ENCODE results near the gene DCLK1.

Gene DCLK1

GRCh38 chr13:35770756-35771297, 360.4 kb downstream of the DCLK1 start:
- DNase-seq = no peak

GRCh38 chr13:35769812-35770211, 361.4 kb downstream of the DCLK1 start:
- no peak for DNase-seq

DNA sequence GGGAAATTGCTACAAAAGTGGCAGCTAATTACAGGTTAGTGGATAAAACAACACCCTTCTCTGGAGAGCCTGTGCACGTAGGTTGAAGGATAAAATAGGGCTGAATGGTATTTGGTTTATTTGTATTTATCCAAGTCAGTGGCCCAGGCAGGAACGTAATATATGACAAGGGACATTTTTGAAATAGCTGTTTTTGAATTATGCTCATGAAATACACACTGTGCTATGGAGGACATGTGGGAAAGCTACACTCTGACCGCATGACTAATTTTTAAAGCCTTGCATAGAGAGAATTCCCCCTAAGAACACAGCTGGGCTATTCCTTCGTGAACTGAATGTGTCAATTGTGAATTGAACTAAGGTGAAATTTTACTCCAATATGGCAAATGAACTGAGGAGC, 362.6 kb downstream of the DCLK1 start:
- DNase-seq = no peak

DNA sequence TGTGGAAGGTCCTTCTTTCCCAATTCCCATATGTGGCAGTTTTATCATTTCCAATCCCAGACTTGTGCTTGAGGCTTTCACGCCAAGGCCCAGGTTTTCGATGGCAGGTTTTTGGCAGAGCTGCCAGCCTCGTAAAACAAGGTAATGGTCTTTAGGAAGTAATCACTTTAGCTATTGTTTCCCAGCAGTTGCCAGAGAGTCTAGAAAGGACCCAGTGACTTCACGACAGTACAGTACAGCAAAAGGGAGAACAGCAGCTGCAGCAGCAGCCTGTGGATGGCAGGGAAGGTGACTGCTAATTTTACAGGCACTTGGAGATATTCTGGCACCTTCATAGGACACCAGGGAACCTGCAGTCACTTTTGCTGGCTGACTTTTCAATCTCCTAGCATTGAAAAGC, 363.1 kb downstream of the DCLK1 start:
- DNase-seq = peak; percentile 68

GRCh38 chr13:35767256-35767976, 363.8 kb downstream of the DCLK1 start:
- DNase-seq = no peak

DNA sequence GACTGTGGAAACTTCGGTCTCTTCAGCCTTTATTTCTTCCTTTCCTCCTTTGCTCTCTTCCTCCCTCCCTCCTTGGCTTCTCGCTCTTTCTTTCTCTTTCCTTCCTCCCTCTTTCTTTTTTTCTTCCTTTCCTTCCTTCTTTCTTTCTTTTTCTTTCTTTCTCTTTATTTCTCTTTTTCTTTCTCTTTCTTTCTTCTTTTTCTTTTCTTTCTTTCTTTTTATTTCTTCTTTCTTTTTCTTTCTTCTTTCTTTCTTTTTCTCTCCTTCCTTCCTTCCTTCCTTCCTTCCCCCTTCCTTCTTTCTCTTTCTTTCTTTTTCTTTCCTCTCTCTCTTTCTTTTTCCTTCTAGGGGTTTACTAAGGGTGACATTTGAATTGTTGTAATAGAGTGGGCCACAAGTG, 364.5 kb downstream of the DCLK1 start:
- no peak for DNase-seq

DNA sequence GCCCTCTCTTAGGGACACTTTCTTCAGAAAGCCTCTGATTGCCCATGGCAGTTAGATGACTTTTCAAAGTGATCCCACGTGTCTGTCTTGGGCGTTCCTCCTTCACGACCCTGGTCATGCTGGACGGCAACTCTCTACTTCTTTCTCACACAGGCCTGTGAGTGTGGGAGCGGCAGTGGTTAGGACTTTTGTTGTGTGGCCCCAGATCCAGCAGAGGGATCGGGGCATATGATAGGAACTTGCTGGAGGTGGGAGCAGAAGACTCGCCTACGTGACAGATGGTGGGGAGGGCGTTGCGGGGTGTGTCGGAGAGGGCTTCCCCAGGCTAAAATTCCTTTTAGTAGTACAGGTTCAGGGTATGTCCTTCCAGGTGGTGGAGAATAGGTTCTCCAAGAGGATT, 365.2 kb downstream of the DCLK1 start:
- DNase-seq = no peak

- DNase-seq = no peak
Observed at GRCh38 chr13:35765366-35765765, 365.8 kb downstream of the DCLK1 start.

GRCh38 chr13:35764326-35765015, 366.7 kb downstream of the DCLK1 start:
- DNase-seq = no peak

DNA sequence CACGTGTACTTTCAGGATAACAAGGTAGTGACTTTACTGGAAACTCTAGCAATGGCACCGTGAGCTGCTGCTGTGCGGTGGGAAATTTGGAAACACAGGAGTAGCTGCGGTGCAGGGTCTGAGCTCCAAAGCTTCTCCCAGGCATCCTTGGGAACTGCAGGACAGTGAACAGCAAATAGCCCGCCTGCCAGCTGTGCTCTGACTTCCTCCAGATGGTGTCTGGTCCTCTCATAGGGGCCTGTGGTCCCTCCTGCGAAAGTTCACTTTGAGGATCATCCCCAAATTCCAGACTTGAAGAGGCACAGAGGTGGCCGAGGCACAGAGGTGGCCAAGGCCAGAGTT, 367.4 kb downstream of the DCLK1 start:
- no peak for DNase-seq

DNA sequence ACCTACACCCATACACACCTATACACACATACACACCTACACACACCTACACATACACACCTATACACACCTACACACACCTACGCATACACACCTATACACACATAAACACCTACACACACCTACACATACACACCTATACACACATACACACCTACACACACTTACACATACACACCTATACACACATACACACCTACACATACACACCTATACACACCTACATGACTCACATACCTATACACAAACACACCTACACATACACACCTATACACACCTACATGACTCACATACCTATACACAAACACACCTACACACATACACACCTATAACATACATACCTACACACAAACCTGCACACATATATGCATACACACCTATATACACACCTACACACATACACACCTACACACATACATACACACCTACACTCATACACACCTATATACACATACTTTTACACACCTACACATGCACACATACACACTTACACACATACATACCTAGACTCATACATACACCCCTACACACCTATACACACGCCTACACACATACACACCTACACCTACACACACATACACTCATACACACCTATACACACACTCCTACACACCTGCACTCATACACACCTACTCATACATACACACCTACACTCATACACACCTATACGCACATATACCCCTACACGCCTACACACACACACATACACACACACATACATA, 368.0 kb downstream of the DCLK1 start:
- DNase-seq = no peak

DNA sequence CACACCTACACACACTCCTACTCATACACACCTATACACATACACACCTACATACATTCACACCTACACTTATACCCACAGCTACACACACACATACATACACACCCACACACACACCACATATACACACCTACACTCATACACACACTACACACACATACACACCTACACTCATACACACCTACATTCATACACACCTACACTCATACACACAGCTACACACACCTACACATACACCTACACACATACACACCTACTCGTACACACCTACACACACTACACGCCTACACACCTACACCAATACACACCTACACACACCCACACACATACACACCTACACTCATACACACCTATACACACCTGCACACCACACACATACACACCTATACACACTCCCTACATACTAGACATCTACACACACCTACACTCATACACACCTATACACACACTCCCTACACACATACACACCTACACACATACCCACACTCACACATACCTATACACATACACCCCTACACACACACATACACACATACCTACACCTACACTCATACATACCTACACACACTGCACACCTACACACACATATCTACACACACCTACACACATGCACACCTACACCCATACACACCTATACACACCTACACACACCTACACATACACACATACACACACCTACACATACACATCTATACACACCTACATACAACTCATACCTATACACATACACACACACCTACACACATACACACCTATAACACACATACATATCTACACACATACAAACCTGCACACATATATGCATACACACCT, 369.5 kb downstream of the DCLK1 start:
- DNase-seq = no peak

GRCh38 chr13:35760735-35761281, 370.4 kb downstream of the DCLK1 start:
- no peak for DNase-seq

DNA sequence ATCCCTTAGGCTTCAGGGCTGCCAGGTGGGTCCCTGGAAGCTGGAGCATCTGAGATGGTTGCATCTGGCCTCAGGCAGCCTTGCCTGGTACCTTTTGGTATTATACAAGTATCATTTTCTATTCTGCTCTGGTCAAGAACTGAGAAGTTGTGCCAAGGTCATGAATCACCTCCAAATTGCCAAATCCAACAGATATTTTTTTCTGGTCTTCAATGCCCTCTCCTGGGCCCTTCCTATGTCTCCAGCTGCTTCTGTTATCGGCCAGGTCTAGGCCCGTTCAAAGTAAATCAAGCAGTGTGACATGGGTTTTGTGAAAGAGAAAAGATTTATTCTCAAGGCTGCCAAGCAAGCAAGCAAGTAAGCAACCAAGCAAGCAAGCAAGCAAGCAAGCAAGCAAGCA, 383.6 kb downstream of the DCLK1 start:
- DNase-seq = no peak

GRCh38 chr13:35744566-35745178, 386.5 kb downstream of the DCLK1 start:
- no peak for DNase-seq

DNA sequence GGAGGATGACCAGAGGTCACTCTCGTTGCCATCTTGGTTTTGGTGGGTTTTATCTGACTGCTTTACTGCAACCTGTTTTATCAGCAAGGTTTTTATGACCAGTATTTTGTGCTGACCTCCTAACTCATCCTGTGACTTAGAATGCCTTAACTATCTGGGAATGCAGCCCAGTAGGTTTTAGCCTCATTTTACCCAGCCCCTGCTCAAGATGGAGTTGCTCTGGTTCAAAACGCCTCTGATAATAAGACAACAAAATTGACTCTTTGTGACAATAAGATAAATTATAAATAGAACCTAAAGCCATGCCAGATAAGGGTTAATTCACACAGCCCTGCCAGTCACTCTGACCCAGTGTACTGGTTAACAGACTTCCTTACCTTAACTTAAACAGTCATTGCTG, 387.0 kb downstream of the DCLK1 start:
- DNase-seq = no peak

DNA sequence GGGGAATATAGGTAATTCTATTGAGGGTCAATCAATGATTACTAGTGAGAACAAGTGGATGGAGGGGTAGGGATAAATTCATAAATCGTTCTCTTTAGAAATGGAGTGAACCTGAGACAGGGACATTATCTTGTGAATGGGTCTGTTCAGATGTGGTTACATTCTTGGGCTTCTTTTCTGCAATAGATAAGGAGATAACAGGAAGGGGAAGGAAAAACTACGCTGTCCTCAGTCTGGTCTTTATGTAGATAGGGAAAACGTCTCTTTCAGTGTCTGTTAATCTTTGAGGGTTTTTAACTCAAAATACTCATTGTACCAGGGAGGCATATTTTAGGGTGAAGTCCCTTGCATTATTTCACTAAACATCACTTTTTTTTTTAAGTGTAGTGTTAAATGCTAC, 388.0 kb downstream of the DCLK1 start:
- DNase-seq = no peak

DNA sequence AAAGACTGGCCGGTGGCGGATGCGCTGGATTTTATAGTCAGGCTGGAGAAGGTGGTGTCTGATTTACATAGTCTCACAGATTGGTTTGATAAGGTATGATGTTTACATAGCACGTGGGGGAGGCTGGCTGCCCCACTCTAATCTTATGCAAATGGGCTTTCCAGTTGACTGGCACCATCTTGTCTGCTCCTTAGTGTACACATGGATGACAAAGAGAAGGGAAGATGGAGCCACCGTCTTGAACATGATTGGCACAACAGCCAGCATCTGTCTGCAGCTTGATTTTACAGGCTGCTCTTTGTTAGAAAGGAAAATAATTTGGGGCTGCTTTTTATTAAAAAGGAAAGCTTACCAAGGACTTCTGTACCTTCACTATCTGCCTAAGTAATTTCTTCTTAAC, 389.5 kb downstream of the DCLK1 start:
- no peak for DNase-seq

DNA sequence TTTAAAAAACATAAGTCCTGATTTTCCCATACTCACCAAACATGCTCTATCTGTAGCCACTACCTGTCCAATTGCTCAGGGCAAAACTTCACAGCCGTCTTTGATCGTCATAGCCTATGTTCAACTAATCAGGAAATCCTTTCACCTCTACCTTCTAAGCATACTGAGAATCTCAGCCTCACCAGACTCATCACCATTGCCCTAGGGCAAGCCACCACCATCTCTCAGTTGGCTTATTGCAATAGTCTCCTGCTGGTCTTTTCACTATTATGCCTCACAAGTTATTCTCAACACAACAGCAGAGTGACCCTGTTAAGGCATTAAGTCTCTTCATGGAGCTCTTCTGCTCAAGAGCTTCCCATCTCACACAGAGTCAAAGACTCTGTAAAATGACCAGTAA, 394.3 kb downstream of the DCLK1 start:
- no peak for DNase-seq

DNA sequence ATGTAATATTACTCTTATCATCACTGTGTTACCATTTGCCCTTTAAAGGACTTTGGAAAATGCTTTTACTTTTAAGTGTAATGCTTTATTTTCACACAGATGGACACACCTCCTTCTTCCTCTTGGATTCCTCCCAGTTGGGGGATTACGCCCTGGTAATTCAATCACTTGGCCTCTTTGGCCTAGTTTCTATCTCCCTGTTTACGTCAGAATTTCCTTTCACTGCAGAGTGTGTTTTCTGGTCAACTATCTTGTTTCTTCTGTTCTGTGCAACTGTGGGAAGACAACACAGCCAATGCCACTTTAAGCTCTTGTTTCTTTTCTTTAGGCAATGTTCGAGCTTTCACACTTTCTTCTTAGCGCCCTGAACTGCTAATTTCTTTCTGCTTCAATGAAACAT, 397.4 kb downstream of the DCLK1 start:
- no peak for DNase-seq

GRCh38 chr13:35732565-35732964, 398.6 kb downstream of the DCLK1 start:
- no peak for DNase-seq

DNA sequence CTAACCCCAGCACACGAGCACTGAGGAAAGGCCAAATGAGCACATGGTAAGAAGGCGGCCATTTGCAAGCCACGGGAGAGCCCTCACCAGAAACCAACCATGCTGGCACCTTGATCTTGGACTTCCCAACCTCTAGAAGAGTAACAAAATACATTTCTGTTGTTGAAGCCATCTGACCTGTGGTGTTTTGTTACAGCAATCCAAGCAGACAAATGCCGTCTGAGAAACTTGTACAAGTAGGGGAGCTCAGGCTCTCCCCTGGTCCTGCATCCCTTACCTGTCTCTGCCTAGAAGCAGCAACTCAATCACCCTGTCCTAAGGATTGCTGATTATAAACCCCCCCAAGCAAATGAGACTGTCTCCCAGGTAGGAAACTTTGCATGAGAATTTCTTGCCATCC, 399.7 kb downstream of the DCLK1 start:
- no peak for DNase-seq

Measured in DMS79 (cell line).